Lower leg skin (tissue), 4 donors: Measurements from ENCODE around the gene TPMT. TPM values are rescaled to one million over a fixed set of nuclear protein-coding genes. Genes with fewer than 3 reads are reported as not detected.

ENCODE experiments used
- DNase-seq, 2 donors: peaks; one replicate each; pipeline ENCODE4 v3.0.0-alpha.2; 2019; ENCODE audit warnings: low spot score in 2 of 2
- H3K4me3 ChIP-seq: fragments of 200-600 bp; sonication (generic); 2 replicates; pipeline ENCODE4 v1.5.1; 2017; ENCODE audit warnings: mild to moderate bottlenecking, low read depth; ENCODE audit not compliant: poor library complexity, severe bottlenecking
- POLR2A ChIP-seq, 2 donors: fragments of 450-650 bp; IDR thresholded peaks; one replicate each; pipeline ENCODE4 v1.6.1; 2016 to 2017; ENCODE audit warnings: antibody characterized with exemption in 2 of 2, mild to moderate bottlenecking in 1 of 2, moderate library complexity in 1 of 2
- WGBS, 2 donors: methylation state at CpG; one replicate each; pipeline ENCODE4 v1.1.5; 2018; 5-methylcytosine and 5-hydroxymethylcytosine counted together
- intact Hi-C: fragments of 100-400 bp; cut with DNase I; formaldehyde crosslinking; loops from one replicate; pipeline ENCODE4 v1.15.0; 2023; ENCODE audit warnings: low total_unique reads
- total RNA-seq, 4 donors: library from RNA; depleted of rRNA; stranded (reverse); fragments of >200 nt; gene quantifications; one replicate each; pipeline ENCODE4 v1.1.0, GENCODE V29; 2016
- TF ChIP-seq, protein P1 (sequence below), 3 donors: fragments of 450-650 bp; IDR thresholded peaks; one replicate each; pipeline ENCODE4 v1.5.1; 2016; ENCODE audit warnings: antibody characterized with exemption in 3 of 3, mild to moderate bottlenecking in 3 of 3, moderate library complexity in 2 of 3

Gene TPMT
- total RNA-seq, 4 donors from 2014 or later = 6.1 to 10.8 (median 8.8) TPM

DNA sequence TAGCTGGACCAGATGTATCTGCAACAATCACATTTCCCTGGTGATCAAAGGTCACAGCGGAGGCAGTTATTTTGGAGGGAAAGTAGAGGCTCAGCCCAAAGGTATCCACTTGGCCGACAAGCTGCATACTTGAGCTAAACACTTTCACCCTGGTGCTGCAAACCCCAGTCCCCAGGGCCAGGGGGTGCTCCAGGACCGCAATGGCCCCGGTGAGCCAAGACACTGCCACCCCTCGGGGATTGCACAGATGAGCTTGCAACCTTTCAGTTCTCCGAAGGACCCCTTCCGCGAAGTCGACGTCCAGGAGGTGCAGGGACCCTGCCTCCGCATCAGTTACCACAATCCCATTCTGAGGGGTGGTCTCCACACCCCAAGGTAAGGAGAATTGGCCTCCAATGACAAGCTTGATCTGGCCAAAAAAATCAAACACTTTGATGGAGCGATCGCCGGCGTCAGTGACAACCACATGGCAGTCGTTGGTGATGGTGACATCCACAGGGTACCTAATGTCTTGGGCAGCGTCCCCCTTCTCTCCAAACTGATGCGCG lies 33.2 kb downstream of the TPMT start:
- no peak overlapping the region for H3K4me3 ChIP-seq
- no peak for DNase-seq
- WGBS, 2 donors = 76 to 81% methylated on average over 19 of the region's 19 CpGs
- TF ChIP-seq, protein P1, sequence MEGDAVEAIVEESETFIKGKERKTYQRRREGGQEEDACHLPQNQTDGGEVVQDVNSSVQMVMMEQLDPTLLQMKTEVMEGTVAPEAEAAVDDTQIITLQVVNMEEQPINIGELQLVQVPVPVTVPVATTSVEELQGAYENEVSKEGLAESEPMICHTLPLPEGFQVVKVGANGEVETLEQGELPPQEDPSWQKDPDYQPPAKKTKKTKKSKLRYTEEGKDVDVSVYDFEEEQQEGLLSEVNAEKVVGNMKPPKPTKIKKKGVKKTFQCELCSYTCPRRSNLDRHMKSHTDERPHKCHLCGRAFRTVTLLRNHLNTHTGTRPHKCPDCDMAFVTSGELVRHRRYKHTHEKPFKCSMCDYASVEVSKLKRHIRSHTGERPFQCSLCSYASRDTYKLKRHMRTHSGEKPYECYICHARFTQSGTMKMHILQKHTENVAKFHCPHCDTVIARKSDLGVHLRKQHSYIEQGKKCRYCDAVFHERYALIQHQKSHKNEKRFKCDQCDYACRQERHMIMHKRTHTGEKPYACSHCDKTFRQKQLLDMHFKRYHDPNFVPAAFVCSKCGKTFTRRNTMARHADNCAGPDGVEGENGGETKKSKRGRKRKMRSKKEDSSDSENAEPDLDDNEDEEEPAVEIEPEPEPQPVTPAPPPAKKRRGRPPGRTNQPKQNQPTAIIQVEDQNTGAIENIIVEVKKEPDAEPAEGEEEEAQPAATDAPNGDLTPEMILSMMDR (IDR thresholded peaks at IDR 0.05) = no peak
- no peak for TF ChIP-seq POLR2A (IDR thresholded peaks at IDR 0.05)
- intact Hi-C loops = loop anchor here (10.0 kb wide), 1 partner anchor 277 kb away; no protein-coding TSS in a partner anchor

DNA sequence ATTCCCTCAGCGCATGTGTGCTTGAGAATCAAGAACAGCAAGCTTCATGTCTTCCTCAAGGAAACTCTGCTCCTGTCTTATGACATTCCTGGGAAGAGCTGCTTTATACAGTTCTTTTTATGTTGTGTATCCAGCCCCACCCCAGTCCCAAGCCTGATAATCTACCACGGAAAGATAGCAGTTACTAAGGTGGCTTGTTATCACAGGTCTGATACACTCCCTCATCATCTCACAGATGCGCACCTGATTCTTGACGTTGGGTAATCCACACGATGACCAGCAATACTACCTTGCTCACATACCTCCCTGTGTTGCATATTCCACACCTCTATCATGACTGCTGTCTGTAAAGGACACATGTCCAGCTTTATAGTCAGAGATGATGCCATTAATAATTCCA lies 35.6 kb downstream of the TPMT start:
- intact Hi-C loops = no loop called here
- no peak for TF ChIP-seq POLR2A (IDR thresholded peaks at IDR 0.05)
- TF ChIP-seq, protein P1 (IDR thresholded peaks at IDR 0.05) = no peak
- 53 to 75% methylated on average over 5 of the region's 5 CpGs for WGBS, 2 donors
- H3K4me3 ChIP-seq = no peak overlapping the region
- DNase-seq = no peak

DNA sequence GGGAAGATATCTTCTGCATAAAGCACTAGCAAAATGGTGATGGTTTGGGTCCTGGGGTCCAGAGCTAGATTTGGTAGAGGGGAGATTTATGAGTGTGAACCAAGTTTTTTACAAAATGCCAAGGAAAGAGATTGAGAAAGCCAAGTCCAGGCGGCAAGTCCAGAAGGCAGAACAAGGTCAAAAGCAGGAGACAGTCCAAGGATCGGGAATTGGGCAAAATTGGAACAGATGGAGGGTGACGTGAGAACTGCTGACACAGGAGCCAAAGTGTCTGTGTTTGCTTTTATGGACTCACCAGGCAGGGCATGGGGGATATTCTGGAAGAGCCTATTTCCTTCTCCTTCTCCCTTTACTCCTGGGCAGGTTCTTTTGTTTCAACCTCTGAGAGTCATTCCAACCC lies 36.5 kb downstream of the TPMT start:
- no peak overlapping the region for H3K4me3 ChIP-seq
- intact Hi-C loops = no loop called here
- no peak for DNase-seq
- TF ChIP-seq, protein P1 (IDR thresholded peaks at IDR 0.05) = no peak
- no peak for TF ChIP-seq POLR2A (IDR thresholded peaks at IDR 0.05)
- WGBS, 2 donors = 57 to 62% methylated on average over 3 of the region's 3 CpGs

DNA sequence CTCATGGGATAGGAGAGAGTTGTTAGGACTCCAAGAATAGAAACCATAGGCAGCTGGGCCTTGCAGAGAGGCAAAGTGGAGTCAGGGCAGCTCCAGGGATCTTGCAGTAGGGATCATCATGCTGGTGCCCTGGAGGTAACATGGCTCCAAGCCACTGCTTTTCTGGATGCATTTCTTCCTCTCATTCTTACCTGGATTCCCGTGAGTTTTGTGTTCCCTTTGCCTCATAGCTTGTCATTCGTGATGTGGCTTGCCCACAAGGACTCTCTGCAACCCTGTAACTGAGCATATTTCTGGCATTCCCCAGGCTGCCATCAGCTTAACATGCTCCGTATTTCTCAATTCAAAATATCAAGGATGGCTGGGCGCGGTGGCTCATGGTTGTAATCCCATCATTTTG lies 37.7 kb downstream of the TPMT start:
- no peak for DNase-seq
- intact Hi-C loops = no loop called here
- no peak overlapping the region for H3K4me3 ChIP-seq
- TF ChIP-seq, protein P1 (IDR thresholded peaks at IDR 0.05) = no peak
- TF ChIP-seq POLR2A (IDR thresholded peaks at IDR 0.05) = no peak
- 48 to 60% methylated on average over 5 of the region's 5 CpGs for WGBS, 2 donors

DNA sequence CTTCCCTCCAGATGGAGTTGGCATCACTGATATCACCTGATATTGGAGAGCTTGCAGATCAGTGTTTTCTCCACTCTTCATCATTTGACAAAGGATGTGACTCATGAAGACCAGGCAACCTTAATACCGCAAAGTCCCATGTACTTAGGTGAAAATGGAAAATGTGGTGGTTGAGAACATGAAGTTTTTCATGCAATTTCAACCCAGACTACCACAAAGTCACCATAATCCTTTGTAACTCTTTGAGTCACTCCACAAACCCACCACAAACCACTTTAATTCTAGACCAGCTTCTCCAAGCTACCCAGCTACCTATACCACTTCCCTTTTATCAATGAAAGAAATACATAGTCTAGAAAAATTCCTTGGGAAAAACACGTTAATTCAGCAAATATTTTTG lies 39.5 kb downstream of the TPMT start:
- 78 to 85% methylated on average over 2 of the region's 2 CpGs for WGBS, 2 donors
- no peak for DNase-seq

More for the DNA sequence above, 39.5 kb downstream of the TPMT start:
- TF ChIP-seq, protein P1 (IDR thresholded peaks at IDR 0.05) = no peak
- TF ChIP-seq POLR2A (IDR thresholded peaks at IDR 0.05) = no peak
- H3K4me3 ChIP-seq = no peak overlapping the region
- intact Hi-C loops = no loop called here
